Adrenal gland (tissue), 5 donors: ENCODE data around the gene CHRM3.

Experiments
- CTCF ChIP-seq, 6 experiments: fragments of 450-650 bp in 4 of 6; fragments of 200-600 bp in 2 of 6; sonication (generic) in 1 of 6; IDR thresholded peaks; 1 replicate in 5 of 6; 2 replicates in 1 of 6; pipeline versions ENCODE4 v1.5.1 to v1.8.0; 2016 to 2021; ENCODE audit warnings: antibody characterized with exemption in 6 of 6, mild to moderate bottlenecking in 2 of 6, moderate library complexity in 1 of 6
- POLR2A ChIP-seq, 2 donors: fragments of 450-650 bp; IDR thresholded peaks; one replicate each; pipeline ENCODE4 v1.6.1; 2017; ENCODE audit warnings: antibody characterized with exemption in 2 of 2, mild to moderate bottlenecking in 2 of 2, moderate library complexity in 1 of 2
- donor health status: DM: no; HTN: no; CAD: no.

- TF ChIP-seq CTCF (IDR thresholded peaks at IDR 0.05) = no peak
- TF ChIP-seq POLR2A (IDR thresholded peaks at IDR 0.05) = no peak
These were observed 41.8 kb downstream of the CHRM3 start for GRCh38 chr1:239428120-239428710.
